Transverse colon (tissue), 4 donors: ENCODE results near the gene DECR2. TPM values are rescaled to one million over a fixed set of nuclear protein-coding genes. Genes with fewer than 3 reads are reported as not detected.

Source experiments
- DNase-seq: peaks from one replicate; pipeline ENCODE4 v3.0.0-alpha.2; 2019
- H3K27ac ChIP-seq, 4 donors: fragments of 200-600 bp; sonication (generic); 2 replicates each; pipeline ENCODE4 v1.5.1; 2016 to 2018; ENCODE audit warnings: inconsistent platforms in 4 of 4
- H3K27me3 ChIP-seq: fragments of 200-600 bp; sonication (generic); 2 replicates; pipeline ENCODE4 v1.5.1; 2017; ENCODE audit warnings: inconsistent platforms
- H3K36me3 ChIP-seq, 4 donors: fragments of 200-600 bp; sonication (generic); 2 replicates each; pipeline ENCODE4 v1.5.1; 2017 to 2019; ENCODE audit warnings: inconsistent platforms in 4 of 4
- H3K4me1 ChIP-seq, 4 donors: fragments of 200-600 bp; sonication (generic); 2 replicates each; pipeline ENCODE4 v1.5.1; 2017 to 2020; ENCODE audit warnings: inconsistent platforms in 4 of 4
- H3K4me3 ChIP-seq, 4 donors: fragments of 200-600 bp; sonication (generic); 1 replicate in 1 of 4; 2 replicates in 3 of 4; pipeline versions ENCODE4 v1.5.1 to v1.6.1; 2017 to 2019; ENCODE audit warnings: inconsistent platforms in 4 of 4
- H3K9me3 ChIP-seq, 2 donors: fragments of 200-600 bp; sonication (generic); 2 replicates each; pipeline ENCODE4 v1.5.1; 2017 to 2019; ENCODE audit warnings: inconsistent platforms in 2 of 2
- EP300 ChIP-seq: sonication (generic); formaldehyde crosslinking; IDR thresholded peaks from one replicate; pipeline ENCODE4 v1.6.1; 2017; ENCODE audit warnings: antibody characterized with exemption, low read depth
- POLR2A ChIP-seq: fragments of 450-650 bp; IDR thresholded peaks from one replicate; pipeline ENCODE4 v1.6.1; 2016; ENCODE audit warnings: antibody characterized with exemption, mild to moderate bottlenecking, moderate library complexity
- POLR2AphosphoS5 ChIP-seq, 3 donors: sonication (generic); formaldehyde crosslinking; IDR thresholded peaks; one replicate each; pipeline ENCODE4 v1.6.1; 2016; ENCODE audit warnings: antibody characterized with exemption in 3 of 3
- WGBS, 2 donors: methylation state at CpG; one replicate each; pipeline ENCODE4 v1.1.5; 2018; ENCODE audit warnings: low coverage in 1 of 2; 5-methylcytosine and 5-hydroxymethylcytosine counted together
- in situ Hi-C, 4 donors: fragments of 200-750 bp; cut with MboI; loops; one replicate each; pipeline versions ENCODE4 v1.15.0 to v1.15.1; 2017; ENCODE audit warnings: low sequenced_read_pairs in 3 of 4, low pct_ligation_motif_present in 1 of 4, low pct_unique_long_range_greater_than_20kb in 1 of 4
- intact Hi-C: fragments of 100-400 bp; cut with DNase I; formaldehyde crosslinking; loops from one replicate; pipeline ENCODE4 v1.15.1; 2023; ENCODE audit warnings: low total_unique reads
- total RNA-seq, 4 donors: library from RNA; depleted of rRNA; stranded (reverse); fragments of >200 nt; gene quantifications; one replicate each; pipeline ENCODE4 v1.1.0, GENCODE V29; 2016
- TF ChIP-seq, protein P1 (sequence below), 5 experiments: fragments of 200-600 bp in 3 of 5; fragments of 450-650 bp in 2 of 5; sonication (generic) in 3 of 5; IDR thresholded peaks; 1 replicate in 2 of 5; 2 replicates in 3 of 5; pipeline ENCODE4 v1.5.1; 2016 to 2017; ENCODE audit warnings: antibody characterized with exemption in 5 of 5, inconsistent platforms in 3 of 5, mild to moderate bottlenecking in 2 of 5, moderate library complexity in 1 of 5

The DECR2 gene
- total RNA-seq, 4 donors from 2014 or later, result 65.7 to 148 (median 108) TPM

DNA sequence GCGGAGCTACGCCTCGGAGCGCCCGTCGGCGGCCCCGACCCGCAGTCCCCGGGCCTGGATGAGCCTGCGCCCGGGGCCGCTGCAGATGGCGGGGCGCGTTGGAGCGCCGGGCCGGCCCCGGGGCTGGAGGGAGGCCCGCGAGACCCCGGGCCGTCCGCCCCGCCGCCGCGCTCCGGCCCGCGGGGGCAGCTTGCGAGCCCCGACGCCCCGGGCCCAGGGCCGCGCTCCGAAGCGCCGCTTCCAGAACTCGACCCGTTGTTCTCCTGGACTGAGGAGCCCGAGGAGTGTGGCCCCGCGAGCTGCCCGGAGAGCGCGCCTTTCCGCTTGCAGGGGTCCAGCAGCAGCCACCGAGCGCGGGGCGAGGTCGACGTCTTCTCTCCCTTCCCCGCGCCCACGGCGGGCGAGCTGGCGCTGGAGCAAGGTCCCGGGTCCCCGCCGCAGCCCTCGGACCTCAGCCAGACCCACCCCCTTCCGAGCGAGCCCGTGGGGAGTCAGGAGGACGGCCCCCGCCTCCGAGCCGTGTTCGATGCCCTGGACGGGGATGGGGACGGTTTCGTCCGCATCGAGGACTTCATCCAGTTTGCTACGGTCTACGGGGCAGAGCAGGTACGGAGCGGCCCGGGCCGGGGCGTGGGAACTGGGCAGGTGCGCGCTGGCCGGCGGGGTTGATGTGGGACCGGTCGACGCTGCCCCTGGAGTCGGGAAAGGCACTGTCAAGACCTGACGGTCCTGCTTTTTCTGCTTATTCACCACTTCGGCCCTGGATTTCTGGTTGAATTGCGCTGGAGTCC, 24.6 kb downstream of the DECR2 start:
- DNase-seq, result peak; percentile 25
- in situ Hi-C loops, result no loop called here
- Histone ChIP-seq H3K27me3 (peaks cover 9% of the 10 kb centered on the region), H3K27ac (peak overlapping the region in 3 of 4 donors; percentile 31 to 93 (median 87)), H3K36me3 (no peaks in the 10 kb centered on the region), H3K4me1 (peaks cover 10 to 41% (median 26%) of the 10 kb centered on the region in 4 donors), H3K4me3 (peak overlapping the region; percentile 15 to 57 (median 52)), H3K9me3 (no peaks in the 10 kb centered on the region)
- no peak for TF ChIP-seq POLR2A
- TF ChIP-seq EP300, result no peak
- TF ChIP-seq POLR2AphosphoS5 (IDR thresholded peaks at IDR 0.05), result no peak
- TF ChIP-seq, protein P1, sequence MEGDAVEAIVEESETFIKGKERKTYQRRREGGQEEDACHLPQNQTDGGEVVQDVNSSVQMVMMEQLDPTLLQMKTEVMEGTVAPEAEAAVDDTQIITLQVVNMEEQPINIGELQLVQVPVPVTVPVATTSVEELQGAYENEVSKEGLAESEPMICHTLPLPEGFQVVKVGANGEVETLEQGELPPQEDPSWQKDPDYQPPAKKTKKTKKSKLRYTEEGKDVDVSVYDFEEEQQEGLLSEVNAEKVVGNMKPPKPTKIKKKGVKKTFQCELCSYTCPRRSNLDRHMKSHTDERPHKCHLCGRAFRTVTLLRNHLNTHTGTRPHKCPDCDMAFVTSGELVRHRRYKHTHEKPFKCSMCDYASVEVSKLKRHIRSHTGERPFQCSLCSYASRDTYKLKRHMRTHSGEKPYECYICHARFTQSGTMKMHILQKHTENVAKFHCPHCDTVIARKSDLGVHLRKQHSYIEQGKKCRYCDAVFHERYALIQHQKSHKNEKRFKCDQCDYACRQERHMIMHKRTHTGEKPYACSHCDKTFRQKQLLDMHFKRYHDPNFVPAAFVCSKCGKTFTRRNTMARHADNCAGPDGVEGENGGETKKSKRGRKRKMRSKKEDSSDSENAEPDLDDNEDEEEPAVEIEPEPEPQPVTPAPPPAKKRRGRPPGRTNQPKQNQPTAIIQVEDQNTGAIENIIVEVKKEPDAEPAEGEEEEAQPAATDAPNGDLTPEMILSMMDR (IDR thresholded peaks at IDR 0.05), result no peak
- intact Hi-C loops, result no loop called here
- 0% methylated on average over 2 to 64 of the region's 97 CpGs for WGBS, 2 donors

DNA sequence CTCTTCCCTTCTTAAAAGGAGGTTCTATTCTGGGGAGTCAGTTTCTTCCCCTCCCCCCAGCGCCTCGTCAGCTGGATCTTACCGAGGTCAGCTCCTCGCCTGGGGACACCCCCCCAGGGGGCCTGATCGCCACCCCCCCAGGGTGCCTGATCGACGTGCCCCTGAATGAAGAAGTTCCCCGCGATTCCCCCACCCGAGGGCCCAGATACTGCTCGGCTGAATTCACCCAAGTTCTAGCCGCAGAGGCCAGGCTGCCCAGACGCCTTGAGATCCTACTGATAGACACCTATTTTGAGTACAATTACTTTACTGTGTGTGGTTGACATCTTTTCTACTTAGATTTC, 25.2 kb downstream of the DECR2 start:
- H3K27me3 ChIP-seq, result peaks cover 9% of the 10 kb centered on the region
- H3K4me1 ChIP-seq, result peaks cover 10 to 41% (median 26%) of the 10 kb centered on the region in 4 donors
- peak overlapping the region; percentile 15 to 57 (median 52) for H3K4me3 ChIP-seq
- in situ Hi-C loops (no loop called here), intact Hi-C loops (no loop called here)
- H3K36me3 ChIP-seq, result no peaks in the 10 kb centered on the region
- WGBS, 2 donors, result 0 to 13% methylated on average over 2 to 13 of the region's 13 CpGs
- no peak for TF ChIP-seq POLR2A
- H3K27ac ChIP-seq, result no peak overlapping the region
- no peak for DNase-seq
- no peaks in the 10 kb centered on the region for H3K9me3 ChIP-seq

DNA sequence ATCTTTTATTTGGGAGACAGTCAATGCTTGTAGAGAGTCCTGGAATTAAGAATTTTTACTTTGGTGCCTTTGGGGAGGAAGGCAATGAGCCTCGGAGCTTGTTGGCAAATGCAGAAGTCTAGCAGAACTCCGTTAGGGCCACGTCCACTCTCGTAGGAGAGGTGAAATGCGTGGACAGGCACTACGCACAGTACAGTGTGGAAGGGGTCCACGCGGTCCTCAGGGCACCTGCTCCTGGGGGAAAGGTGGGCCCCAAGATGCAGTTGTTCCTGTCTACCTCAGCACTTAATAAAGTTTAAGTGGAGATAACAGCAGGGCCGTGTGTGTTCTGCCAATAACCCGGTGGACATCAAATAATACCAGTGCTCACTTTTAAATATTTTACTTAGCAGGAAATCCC, 25.6 kb downstream of the DECR2 start:
- Histone ChIP-seq H3K4me1 (peaks cover 10 to 41% (median 26%) of the 10 kb centered on the region in 4 donors), H3K27ac (no peak overlapping the region), H3K9me3 (no peaks in the 10 kb centered on the region)

DNA sequence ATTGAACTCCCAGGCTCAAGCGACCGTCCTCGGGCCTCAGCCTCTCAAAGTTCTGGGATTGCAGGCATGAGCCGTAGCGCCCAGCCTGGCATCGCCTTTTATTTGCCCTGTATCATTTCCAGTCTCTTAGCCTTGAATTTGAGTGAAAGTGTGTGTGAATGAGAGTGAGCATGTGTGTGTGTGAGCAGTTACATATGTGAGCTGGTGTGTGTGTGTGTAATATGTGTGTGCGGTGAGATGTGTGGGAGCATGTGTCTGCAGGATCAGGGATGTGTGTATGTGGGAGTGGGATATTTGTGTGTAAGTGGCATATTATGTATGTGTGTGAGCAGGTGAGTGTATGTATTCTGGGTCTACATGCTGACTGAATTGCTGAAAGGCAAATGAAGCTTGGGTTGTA, 29.2 kb downstream of the DECR2 start:
- H3K36me3 ChIP-seq, result no peaks in the 10 kb centered on the region
- intact Hi-C loops, result loop anchor here (10.0 kb wide), 1 partner anchor 1614 kb away; the partner anchor contains the start of genes NTHL1 and TSC2
- no peak for DNase-seq
- in situ Hi-C loops, result no loop called here
- H3K27ac ChIP-seq, result no peak overlapping the region
- peaks cover 0 to 22% (median 8%) of the 10 kb centered on the region in 4 donors for H3K4me1 ChIP-seq
- no peaks in the 10 kb centered on the region for H3K9me3 ChIP-seq
- 90 to 95% methylated on average over 4 to 7 of the region's 7 CpGs for WGBS, 2 donors
- TF ChIP-seq, protein P1 (IDR thresholded peaks at IDR 0.05), result no peak
- TF ChIP-seq POLR2A (no peak), POLR2AphosphoS5 (IDR thresholded peaks at IDR 0.05) (no peak), EP300 (no peak)
- no peaks in the 10 kb centered on the region for H3K27me3 ChIP-seq
- H3K4me3 ChIP-seq, result no peak overlapping the region

More for the DNA sequence above, 25.6 kb downstream of the DECR2 start:
- Histone ChIP-seq H3K27me3 (peaks cover 9% of the 10 kb centered on the region), H3K36me3 (no peaks in the 10 kb centered on the region), H3K4me3 (peak overlapping the region in 2 of 4 donors; percentile 56 to 57)
- no peak for DNase-seq
- in situ Hi-C loops, result no loop called here
- intact Hi-C loops, result no loop called here
- WGBS, 2 donors, result 67% methylated on average over 10 of the region's 10 CpGs; no CpG with 5 or more reads in 1 of the 2 donors
- TF ChIP-seq EP300 (no peak), POLR2AphosphoS5 (IDR thresholded peaks at IDR 0.05) (no peak), POLR2A (no peak)
- TF ChIP-seq, protein P1 (IDR thresholded peaks at IDR 0.05), result no peak
